ENCODE results near the gene UPB1. TPM values are rescaled to one million over a fixed set of nuclear protein-coding genes. Genes with fewer than 3 reads are reported as not detected.
"Not testable (repeated sequence)": the region's sequence is repeated elsewhere in the genome, so short reads cannot be mapped to it uniquely, and the experiment has no call there.

UPB1 gene
- total RNA-seq, 2 donors from 2014 or later: 1.5 to 2.8 TPM

- H3K27me3 Mint-ChIP-seq: no peaks in the 10 kb centered on the region
- ATAC-seq (no peak), DNase-seq (no peak)
- H3K36me3 Mint-ChIP-seq (ENCODE audit: low read depth): no peaks in the 10 kb centered on the region
- H3K4me3 Mint-ChIP-seq: no peak overlapping the region
- H3K27ac Mint-ChIP-seq: no peak overlapping the region
- H3K9me3 ChIP-seq (ENCODE audit: control insufficient read depth, low read length, poor library complexity, severe bottlenecking): no peaks in the 10 kb centered on the region
- H3K4me1 Mint-ChIP-seq: no peaks in the 10 kb centered on the region
Measured at GRCh38 chr22:24536089-24536488, 41.0 kb downstream of the UPB1 start.

- ATAC-seq (no peak), DNase-seq (no peak)
- H3K27ac Mint-ChIP-seq: peak overlapping the region; percentile 9
- no peaks in the 10 kb centered on the region for H3K9me3 ChIP-seq (ENCODE audit: control insufficient read depth, low read length, poor library complexity, severe bottlenecking)
- no peak overlapping the region for H3K4me3 Mint-ChIP-seq
- H3K36me3 Mint-ChIP-seq (ENCODE audit: low read depth): no peaks in the 10 kb centered on the region
- H3K27me3 Mint-ChIP-seq: no peaks in the 10 kb centered on the region
- H3K4me1 Mint-ChIP-seq: peaks cover 2% of the 10 kb centered on the region
Measured at GRCh38 chr22:24540470-24540869, 45.3 kb downstream of the UPB1 start.

GRCh38 chr22:24541681-24542515, 46.8 kb downstream of the UPB1 start:
- no peak for ATAC-seq
- no peak overlapping the region for H3K4me3 Mint-ChIP-seq
- no peak overlapping the region for H3K27ac Mint-ChIP-seq

DNA sequence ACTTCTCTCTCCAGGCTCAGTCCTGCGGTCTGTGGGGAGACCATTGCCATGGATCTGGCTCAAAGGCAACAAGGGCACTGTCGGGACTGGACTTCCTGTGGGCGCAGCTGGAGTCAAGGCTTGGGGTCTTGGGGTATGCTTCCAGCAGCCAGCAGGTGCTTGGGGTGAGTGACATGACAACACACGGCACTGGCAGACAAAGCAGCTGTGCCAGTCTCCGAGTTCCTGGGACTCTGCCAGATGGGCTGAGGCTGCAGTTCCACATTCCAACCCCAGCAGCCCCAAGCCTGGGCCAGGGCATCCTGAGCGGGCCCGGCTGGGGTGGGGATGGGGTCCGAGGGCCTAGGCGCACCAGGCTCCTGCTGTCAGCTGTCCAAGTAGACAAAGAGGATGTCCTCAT, 47.5 kb downstream of the UPB1 start:
- H3K9me3 ChIP-seq (ENCODE audit: control insufficient read depth, low read length, poor library complexity, severe bottlenecking): no peaks in the 10 kb centered on the region
- Mint-ChIP-seq H3K36me3 (ENCODE audit: low read depth) (peaks cover 5% of the 10 kb centered on the region), H3K27ac (no peak overlapping the region), H3K4me1 (peaks cover 2% of the 10 kb centered on the region), H3K4me3 (no peak overlapping the region), H3K27me3 (no peaks in the 10 kb centered on the region)
- DNase-seq (no peak), ATAC-seq (no peak)

More at GRCh38 chr22:24541681-24542515, 46.8 kb downstream of the UPB1 start:
- no peak for DNase-seq
- Mint-ChIP-seq H3K27me3 (no peaks in the 10 kb centered on the region), H3K4me1 (peaks cover 2% of the 10 kb centered on the region), H3K36me3 (ENCODE audit: low read depth) (peaks cover 2% of the 10 kb centered on the region)
- no peaks in the 10 kb centered on the region for H3K9me3 ChIP-seq (ENCODE audit: control insufficient read depth, low read length, poor library complexity, severe bottlenecking)

DNA sequence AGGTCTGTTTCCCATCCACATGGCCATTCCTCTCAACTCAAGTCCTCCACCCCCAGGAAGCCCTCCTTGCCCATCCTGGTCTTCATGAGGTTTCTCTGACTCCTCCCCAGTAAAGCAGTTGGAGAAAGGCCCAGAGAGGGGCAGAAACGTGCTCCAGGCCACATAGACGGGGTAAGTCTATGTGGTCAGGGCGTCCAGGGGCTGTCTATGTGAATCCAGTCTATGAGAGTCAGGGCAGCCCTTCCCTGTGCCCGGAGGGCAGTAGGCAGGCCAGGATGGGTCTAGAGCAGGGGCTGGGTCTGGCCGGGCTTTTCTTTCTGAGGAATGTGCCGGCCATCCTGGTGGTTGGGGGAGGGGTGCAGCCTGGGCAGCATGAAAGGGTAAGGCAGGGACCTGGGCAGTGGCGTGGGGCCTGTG, 48.1 kb downstream of the UPB1 start:
- DNase-seq: no peak
- no peaks in the 10 kb centered on the region for H3K9me3 ChIP-seq (ENCODE audit: control insufficient read depth, low read length, poor library complexity, severe bottlenecking)
- H3K27ac Mint-ChIP-seq: no peak overlapping the region
- peaks cover 5% of the 10 kb centered on the region for H3K36me3 Mint-ChIP-seq (ENCODE audit: low read depth)
- no peaks in the 10 kb centered on the region for H3K27me3 Mint-ChIP-seq
- peaks cover 2% of the 10 kb centered on the region for H3K4me1 Mint-ChIP-seq
- ATAC-seq: no peak
- no peak overlapping the region for H3K4me3 Mint-ChIP-seq

GRCh38 chr22:24543679-24544243, 48.6 kb downstream of the UPB1 start:
- no peak for DNase-seq
- H3K9me3 ChIP-seq (ENCODE audit: control insufficient read depth, low read length, poor library complexity, severe bottlenecking): no peaks in the 10 kb centered on the region
- no peak overlapping the region for H3K27ac Mint-ChIP-seq
- peaks cover 2% of the 10 kb centered on the region for H3K4me1 Mint-ChIP-seq
- peaks cover 5% of the 10 kb centered on the region for H3K36me3 Mint-ChIP-seq (ENCODE audit: low read depth)
- no peak for ATAC-seq
- H3K27me3 Mint-ChIP-seq: no peaks in the 10 kb centered on the region
- H3K4me3 Mint-ChIP-seq: no peak overlapping the region

- H3K4me1 Mint-ChIP-seq: peaks cover 19% of the 10 kb centered on the region
- no peaks in the 10 kb centered on the region for H3K27me3 Mint-ChIP-seq
- H3K36me3 Mint-ChIP-seq (ENCODE audit: low read depth): peaks cover 8% of the 10 kb centered on the region
- DNase-seq (no peak), ATAC-seq (no peak)
- H3K27ac Mint-ChIP-seq: no peak overlapping the region
- H3K9me3 ChIP-seq (ENCODE audit: control insufficient read depth, low read length, poor library complexity, severe bottlenecking): no peaks in the 10 kb centered on the region
- no peak overlapping the region for H3K4me3 Mint-ChIP-seq
Measured at GRCh38 chr22:24548812-24549211, 53.7 kb downstream of the UPB1 start.

GRCh38 chr22:24550028-24550901, 55.1 kb downstream of the UPB1 start:
- ATAC-seq (no peak), DNase-seq (no peak)
- no peaks in the 10 kb centered on the region for H3K9me3 ChIP-seq (ENCODE audit: control insufficient read depth, low read length, poor library complexity, severe bottlenecking)
- H3K4me3 Mint-ChIP-seq: no peak overlapping the region
- H3K36me3 Mint-ChIP-seq (ENCODE audit: low read depth): peaks cover 8% of the 10 kb centered on the region
- peaks cover 26% of the 10 kb centered on the region for H3K4me1 Mint-ChIP-seq
- no peaks in the 10 kb centered on the region for H3K27me3 Mint-ChIP-seq
- no peak overlapping the region for H3K27ac Mint-ChIP-seq

DNA sequence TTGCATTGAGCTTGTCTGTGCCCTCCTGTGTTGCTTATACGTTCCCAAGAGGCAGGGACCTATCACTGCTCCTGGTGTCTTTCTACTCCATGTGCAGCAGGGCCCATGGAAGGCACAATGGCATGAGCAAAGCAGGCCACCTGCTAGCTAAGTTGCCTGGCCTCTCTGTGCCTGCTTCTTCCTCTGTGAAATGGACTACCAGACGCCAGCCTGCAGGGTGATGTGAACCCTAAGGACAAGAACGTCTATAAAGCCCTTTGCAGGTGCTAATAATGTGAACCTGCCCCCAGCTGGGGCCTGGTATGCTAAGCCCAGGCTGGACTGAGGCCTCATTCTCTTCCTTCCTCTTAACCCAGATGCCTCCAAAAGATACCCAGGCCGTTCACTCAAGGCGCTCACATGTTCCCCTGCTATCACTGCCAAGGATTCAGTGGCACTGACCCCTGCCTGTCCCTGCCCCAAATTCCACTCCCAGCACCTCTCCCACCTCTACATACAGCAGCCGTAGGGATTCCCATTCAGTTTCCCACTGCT, 55.8 kb downstream of the UPB1 start:
- no peaks in the 10 kb centered on the region for H3K9me3 ChIP-seq (ENCODE audit: control insufficient read depth, low read length, poor library complexity, severe bottlenecking)
- ATAC-seq (no peak), DNase-seq (no peak)
- Mint-ChIP-seq H3K27me3 (no peaks in the 10 kb centered on the region), H3K4me1 (peaks cover 30% of the 10 kb centered on the region), H3K4me3 (no peak overlapping the region), H3K27ac (peak overlapping the region; percentile 45), H3K36me3 (ENCODE audit: low read depth) (peaks cover 13% of the 10 kb centered on the region)

DNA sequence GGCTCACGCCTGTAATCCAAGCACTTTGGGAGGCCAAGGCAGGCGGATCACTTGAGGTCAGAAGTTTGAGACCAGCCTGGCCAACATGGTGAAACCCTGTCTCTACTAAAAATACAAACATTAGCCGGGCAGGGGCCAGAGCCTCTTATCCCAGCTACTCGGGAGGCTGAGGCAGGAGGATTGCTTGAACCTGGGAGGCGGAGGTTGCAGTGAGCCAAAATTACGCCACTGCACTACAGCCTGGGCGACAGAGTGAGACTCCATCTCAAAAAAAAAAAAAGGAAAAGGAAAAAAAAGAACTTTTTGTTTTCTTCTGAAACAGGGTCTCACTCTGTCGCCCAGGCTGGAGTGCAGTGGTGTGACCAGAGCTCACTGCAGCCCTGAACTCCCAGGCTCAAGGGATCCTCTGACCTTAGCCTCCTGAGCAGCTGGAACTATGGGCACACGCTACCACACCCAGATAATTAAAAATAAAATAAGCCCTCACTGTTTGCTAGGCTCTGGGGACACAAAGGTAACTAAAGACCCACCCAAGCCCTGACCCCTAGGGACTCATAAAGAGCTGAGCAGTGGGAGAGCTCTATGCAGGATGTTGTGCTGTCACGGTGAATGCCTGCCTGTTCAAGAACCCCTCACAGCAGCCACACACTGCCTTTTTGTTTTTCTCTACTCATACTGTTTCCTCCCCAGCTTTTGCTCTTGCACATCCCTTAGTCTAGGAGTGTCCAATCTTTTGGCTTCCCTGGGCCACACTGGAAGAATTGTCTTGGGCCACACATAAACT, 57.6 kb downstream of the UPB1 start:
- H3K27ac Mint-ChIP-seq; H3K9me3 ChIP-seq (ENCODE audit: control insufficient read depth, low read length, poor library complexity, severe bottlenecking); DNase-seq; H3K27me3 Mint-ChIP-seq; H3K36me3 Mint-ChIP-seq (ENCODE audit: low read depth); ATAC-seq: not testable (repeated sequence)
- Mint-ChIP-seq H3K4me3 (peak overlapping the region; percentile 99), H3K4me1 (peaks cover 42% of the 10 kb centered on the region)

GRCh38 chr22:24553597-24554312, 58.6 kb downstream of the UPB1 start:
- peaks cover 50% of the 10 kb centered on the region for H3K4me1 Mint-ChIP-seq

More at GRCh38 chr22:24553597-24554312, 58.6 kb downstream of the UPB1 start:
- no peaks in the 10 kb centered on the region for H3K27me3 Mint-ChIP-seq
- ATAC-seq (no peak), DNase-seq (no peak)
- peak overlapping the region; percentile 99 for H3K27ac Mint-ChIP-seq
- peaks cover 15% of the 10 kb centered on the region for H3K36me3 Mint-ChIP-seq (ENCODE audit: low read depth)
- peak overlapping the region; percentile 99 for H3K4me3 Mint-ChIP-seq
- H3K9me3 ChIP-seq (ENCODE audit: control insufficient read depth, low read length, poor library complexity, severe bottlenecking): no peaks in the 10 kb centered on the region

Measured in T-helper 17 cell (primary cell).